Measurements from ENCODE around the gene LRRN4CL.
"Not testable (repeated sequence)": the region's sequence is repeated elsewhere in the genome, so short reads cannot be mapped to it uniquely, and the experiment has no call there.

LRRN4CL gene

DNA sequence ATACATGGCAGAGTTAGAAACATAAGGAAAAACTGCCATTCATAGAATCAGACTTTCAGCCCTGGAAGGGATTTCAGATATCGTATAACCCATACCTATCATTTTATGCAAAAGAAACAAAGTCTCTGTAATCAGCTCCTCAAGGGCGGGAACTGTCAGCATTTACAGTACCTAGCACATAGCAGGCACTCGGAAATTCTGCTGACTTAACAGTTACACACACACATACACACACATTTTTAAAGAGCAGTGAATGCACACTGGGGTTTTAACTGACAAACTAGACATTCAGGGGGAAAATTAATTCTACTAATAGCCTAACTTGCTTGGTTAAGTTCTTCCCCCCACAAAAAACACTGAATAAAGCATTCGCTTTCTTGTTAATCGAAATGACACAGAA lies 26.9 kb upstream of the LRRN4CL start:
- H3K36me3 Mint-ChIP-seq: peaks cover 77% of the 10 kb centered on the region
- ATAC-seq: no peak
- H3K27me3 Mint-ChIP-seq: no peaks in the 10 kb centered on the region
- no peak overlapping the region for H3K27ac Mint-ChIP-seq
- H3K4me3 Mint-ChIP-seq: no peak overlapping the region
- peaks cover 25% of the 10 kb centered on the region for H3K4me1 Mint-ChIP-seq
- no peaks in the 10 kb centered on the region for H3K9me3 Mint-ChIP-seq

DNA sequence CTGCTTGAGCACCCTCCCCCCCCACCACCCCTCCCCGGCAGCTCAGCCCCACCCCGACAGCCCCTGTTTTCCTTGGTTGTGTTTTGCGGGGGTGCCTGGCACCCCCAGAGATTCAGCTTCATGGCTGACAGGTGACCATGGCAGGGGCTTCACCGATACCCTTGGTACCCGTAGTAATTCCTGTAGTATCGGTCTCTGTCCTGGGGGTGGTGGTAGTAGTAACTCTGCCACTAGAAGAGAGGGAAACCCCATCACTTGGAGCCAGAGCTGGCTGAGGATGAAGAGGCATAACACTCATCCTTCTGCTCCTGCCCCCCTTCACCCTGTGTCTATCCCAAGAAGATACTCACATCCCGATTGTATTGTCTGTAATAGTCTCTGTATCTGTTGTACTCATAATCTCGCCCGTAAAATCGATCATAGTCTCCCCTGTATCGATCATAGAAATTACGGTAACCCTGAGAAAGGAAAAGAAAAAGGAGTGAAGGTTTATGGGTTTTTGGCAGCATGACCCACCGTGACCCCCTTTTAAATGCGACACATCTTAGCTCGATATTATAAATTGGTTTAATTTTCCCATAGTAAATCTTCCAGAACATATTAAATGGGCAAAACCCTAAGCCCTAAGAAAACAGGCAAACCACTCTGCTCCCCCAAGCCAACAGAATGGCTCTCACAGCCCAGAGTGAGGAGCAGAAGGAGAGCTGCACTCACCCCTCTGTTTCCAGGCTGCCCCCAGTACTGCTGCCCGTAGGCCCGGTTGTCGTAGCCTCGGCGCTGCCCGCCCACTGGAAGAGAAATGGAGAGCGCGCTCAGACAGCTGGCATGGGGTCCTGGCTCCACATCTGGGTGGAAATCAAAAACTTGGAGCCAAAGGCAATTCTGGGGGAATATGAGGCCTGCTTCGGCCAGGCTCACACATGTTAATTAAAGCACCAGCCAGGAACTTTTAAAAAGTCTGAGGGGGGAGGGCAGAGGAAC lies 26.1 kb upstream of the LRRN4CL start:
- Mint-ChIP-seq H3K4me3 (no peak overlapping the region), H3K9me3 (no peaks in the 10 kb centered on the region), H3K4me1 (peaks cover 27% of the 10 kb centered on the region), H3K27ac (peak overlapping the region; percentile 75), H3K36me3 (peaks cover 76% of the 10 kb centered on the region), H3K27me3 (no peaks in the 10 kb centered on the region)
- no peak for ATAC-seq

DNA sequence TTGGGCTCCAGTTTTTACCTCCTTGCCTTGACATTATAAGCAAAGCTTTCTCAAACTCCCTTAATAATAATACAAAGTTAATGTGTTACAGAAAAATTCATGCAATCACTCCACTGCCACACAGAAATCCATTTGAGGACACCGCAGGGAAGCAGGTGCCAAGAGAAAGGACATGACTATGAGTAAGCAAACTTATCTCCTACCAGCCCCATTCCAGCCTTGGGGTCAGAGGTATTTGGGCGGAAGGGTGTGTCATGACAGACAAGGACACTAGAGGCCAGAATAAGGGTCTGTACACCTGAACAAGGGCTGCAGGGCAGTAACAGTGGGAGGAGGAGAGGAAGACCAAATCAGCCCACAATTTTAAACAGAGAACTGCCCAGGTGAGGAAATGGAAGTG lies 24.0 kb upstream of the LRRN4CL start:
- no peaks in the 10 kb centered on the region for H3K9me3 Mint-ChIP-seq
- ATAC-seq: no peak

DNA sequence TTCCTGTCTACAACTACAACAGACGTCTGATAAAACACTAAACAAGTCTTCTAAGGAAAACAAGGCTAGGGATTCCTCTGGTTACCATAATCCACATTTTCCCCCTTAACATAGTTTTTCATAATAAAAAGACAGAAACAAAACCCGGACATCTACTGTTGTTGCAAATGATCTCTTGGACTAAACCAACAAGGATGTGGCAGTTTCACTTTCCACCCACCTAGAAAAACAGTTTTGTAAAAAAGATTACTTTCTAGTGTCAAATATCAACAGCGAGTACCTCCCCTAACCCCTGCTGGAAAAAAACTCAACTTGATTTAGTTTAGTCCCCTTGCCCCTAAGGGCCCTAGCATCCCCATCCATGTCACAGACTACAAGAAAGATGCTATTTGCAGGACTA lies 23.5 kb upstream of the LRRN4CL start:
- no peak for ATAC-seq
- Mint-ChIP-seq H3K27me3 (no peaks in the 10 kb centered on the region), H3K36me3 (peaks cover 63% of the 10 kb centered on the region), H3K4me3 (no peak overlapping the region), H3K4me1 (peaks cover 47% of the 10 kb centered on the region), H3K27ac (peak overlapping the region; percentile 75), H3K9me3 (no peaks in the 10 kb centered on the region)

More for the DNA sequence above, 24.0 kb upstream of the LRRN4CL start:
- Mint-ChIP-seq H3K4me3 (no peak overlapping the region), H3K4me1 (peaks cover 42% of the 10 kb centered on the region), H3K36me3 (peaks cover 67% of the 10 kb centered on the region), H3K27me3 (no peaks in the 10 kb centered on the region), H3K27ac (peak overlapping the region; percentile 75)

DNA sequence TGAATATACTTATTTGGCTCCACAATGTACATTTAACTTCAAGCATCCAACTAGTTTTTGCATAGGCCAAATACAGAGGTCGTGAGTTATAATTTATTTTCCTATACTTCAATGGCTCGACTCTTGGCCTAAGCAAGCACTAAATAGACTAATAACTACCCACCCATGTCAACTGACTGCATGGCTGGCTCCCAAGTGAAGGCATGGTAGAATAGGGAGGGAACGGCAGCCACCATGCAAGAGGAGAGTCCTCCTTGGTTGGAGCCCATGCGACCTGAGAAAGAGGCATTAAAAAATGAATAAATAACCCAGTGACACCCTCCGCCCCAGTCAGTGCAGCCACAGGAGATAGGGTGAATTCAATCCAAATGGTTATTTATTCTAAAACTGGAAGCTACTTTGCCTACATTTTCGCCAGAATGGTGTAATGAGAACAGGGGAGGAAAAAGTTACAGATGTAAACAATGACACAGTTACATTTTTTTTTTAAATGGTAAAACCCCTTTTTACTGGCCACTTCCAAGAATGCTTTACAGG lies 23.0 kb upstream of the LRRN4CL start:
- Mint-ChIP-seq H3K27ac (peak overlapping the region; percentile 75), H3K9me3 (no peaks in the 10 kb centered on the region), H3K4me3 (no peak overlapping the region), H3K36me3 (peaks cover 58% of the 10 kb centered on the region), H3K4me1 (peaks cover 52% of the 10 kb centered on the region), H3K27me3 (no peaks in the 10 kb centered on the region)
- no peak for ATAC-seq

DNA sequence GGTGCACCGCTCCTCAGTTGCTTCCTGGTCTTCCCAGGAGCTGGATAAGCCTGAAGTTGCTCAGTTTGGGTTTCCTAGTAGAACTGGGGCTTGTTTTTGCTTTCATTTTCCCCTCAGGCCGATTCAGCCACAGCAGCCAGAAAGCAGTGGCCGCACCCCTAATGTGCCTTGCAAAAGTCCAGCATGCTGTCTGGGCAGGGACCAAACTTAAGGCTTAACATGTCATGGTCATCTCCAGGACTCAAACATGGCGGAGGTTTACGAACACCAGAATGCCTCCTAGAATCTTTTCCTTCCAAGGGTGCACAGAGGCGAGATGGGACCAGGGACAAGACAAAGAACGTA lies 20.6 kb upstream of the LRRN4CL start:
- ATAC-seq: no peak
- Mint-ChIP-seq H3K27ac (peak overlapping the region; percentile 90), H3K4me3 (peak overlapping the region; percentile 93), H3K9me3 (no peaks in the 10 kb centered on the region), H3K4me1 (peaks cover 69% of the 10 kb centered on the region), H3K36me3 (peaks cover 42% of the 10 kb centered on the region), H3K27me3 (no peaks in the 10 kb centered on the region)

DNA sequence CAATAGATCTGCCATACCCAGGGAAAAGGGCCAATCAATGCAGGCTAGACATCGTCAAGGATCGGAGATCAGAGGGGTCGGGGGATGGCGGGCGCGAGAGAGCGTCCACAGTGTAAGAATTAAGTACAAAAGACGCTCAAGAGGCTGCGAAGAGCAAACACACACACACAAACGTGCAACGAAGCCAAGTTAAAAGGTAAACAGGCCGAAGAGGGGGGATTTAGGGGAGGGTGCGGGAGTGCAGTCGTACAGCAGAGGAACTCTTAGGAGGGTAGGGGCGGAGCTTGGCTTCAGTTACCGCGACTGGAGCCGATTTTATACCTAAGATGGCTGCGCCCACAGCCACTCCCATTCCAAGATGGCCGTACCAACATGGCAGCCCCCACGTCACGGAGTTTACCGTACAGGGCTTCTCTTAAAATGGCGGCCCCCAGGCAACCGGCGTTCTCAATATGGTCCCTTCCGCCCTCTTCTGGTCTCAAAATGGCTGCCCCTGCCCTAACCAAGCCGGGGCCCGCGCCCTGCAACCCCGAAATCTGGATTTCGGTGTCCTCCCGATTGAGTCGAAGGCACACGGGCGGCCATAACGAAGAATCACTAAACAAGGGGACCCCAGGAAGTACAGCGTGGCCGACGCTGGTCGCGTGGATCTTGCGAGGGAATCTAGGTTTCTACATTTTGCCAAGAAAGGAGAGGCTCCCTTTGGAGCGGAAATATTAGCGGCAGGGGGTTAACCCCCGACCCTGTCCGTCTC lies 20.1 kb upstream of the LRRN4CL start:
- H3K4me3 Mint-ChIP-seq: peak overlapping the region; percentile 93
- H3K36me3 Mint-ChIP-seq: peaks cover 36% of the 10 kb centered on the region
- no peaks in the 10 kb centered on the region for H3K27me3 Mint-ChIP-seq
- peak; percentile 92 for ATAC-seq
- H3K27ac Mint-ChIP-seq: peak overlapping the region; percentile 90
- no peaks in the 10 kb centered on the region for H3K9me3 Mint-ChIP-seq
- H3K4me1 Mint-ChIP-seq: peaks cover 69% of the 10 kb centered on the region

DNA sequence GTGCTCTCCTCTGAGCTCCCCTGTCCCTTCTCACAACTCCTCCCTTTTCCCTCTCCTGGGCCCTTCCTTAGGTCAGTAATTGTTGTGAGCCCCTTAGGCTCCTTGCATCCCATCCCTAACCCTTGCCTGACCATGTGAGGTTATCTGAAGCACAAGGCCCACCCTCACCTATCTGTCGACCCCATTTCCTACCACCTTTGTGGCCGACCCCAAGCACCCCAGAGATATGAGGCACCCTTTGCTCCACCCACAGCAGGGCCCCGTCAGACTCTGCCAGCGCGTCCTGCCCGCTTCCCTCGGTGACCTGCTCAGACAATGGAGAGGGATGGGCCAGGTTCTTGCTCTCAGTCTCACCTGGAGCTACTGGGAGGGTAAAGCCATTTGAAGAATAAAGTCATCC lies 19.5 kb upstream of the LRRN4CL start:
- Mint-ChIP-seq H3K4me3 (peak overlapping the region; percentile 93), H3K27ac (peak overlapping the region; percentile 90), H3K4me1 (peaks cover 69% of the 10 kb centered on the region), H3K9me3 (no peaks in the 10 kb centered on the region), H3K27me3 (no peaks in the 10 kb centered on the region), H3K36me3 (peaks cover 31% of the 10 kb centered on the region)
- peak; percentile 3 for ATAC-seq

DNA sequence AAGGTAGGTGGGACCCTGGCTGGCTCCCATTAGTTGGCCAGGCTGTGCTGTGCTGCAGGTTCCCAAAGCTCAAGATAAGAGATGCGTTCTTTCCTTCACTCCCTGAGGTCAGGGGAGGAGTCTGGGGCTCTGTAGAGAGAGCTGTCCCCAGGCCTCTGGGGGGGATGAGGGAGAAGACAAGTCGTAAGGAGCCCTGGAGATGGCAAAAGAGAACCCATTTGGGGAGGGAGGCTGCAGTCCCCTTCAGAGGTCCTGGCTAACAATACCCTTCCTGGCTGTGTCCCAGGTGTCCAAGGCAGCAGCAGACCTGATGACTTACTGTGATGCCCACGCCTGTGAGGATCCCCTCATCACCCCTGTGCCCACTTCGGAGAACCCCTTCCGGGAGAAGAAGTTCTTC lies 19.1 kb upstream of the LRRN4CL start:
- H3K4me1 Mint-ChIP-seq: peaks cover 65% of the 10 kb centered on the region
- H3K4me3 Mint-ChIP-seq: peak overlapping the region; percentile 93
- H3K27me3 Mint-ChIP-seq: no peaks in the 10 kb centered on the region
- ATAC-seq: no peak
- H3K27ac Mint-ChIP-seq: peak overlapping the region; percentile 90
- H3K36me3 Mint-ChIP-seq: peaks cover 27% of the 10 kb centered on the region
- no peaks in the 10 kb centered on the region for H3K9me3 Mint-ChIP-seq

DNA sequence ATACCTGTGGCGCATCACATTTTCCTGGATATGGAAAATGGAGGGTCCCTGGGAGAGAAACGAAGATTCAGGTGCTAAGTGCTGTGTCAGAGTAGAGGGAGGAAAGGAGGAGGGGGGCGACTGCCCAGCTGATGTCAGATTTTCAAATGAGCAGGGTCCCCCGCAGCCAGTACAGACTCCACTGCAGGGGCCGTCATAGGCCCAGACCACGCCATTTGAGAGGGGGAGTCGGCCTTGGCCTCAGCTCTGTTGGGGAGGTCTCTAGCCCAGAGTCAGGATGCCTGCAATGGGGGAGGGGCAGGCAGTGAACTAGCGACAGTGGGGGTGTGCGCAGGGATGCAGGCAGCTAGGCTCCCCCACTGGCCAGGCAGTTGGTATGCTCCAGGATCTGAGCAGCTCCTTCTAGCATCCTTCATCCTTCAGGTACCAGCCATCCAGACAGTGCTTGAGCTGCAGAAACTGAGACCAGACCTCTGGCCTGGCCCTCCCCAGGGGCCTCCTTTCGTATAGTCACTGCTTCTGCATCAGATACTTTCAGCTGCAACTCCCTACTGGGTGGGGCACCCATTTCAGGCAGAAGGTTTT lies 18.0 kb upstream of the LRRN4CL start, which contains the start of the genes BSCL2 and GNG3:
Gene BSCL2 (minus strand): TSS at position 148 of the 585 bp plus-strand sequence. CDS start 229 bp downstream, outside the sequence.
Gene GNG3 (plus strand): TSS at position 400 of the 585 bp plus-strand sequence. CDS start 620 bp downstream, outside the sequence.
- H3K9me3 Mint-ChIP-seq: no peaks in the 10 kb centered on the region
- ATAC-seq: no peak
- peaks cover 22% of the 10 kb centered on the region for H3K36me3 Mint-ChIP-seq
- no peaks in the 10 kb centered on the region for H3K27me3 Mint-ChIP-seq
- H3K4me1 Mint-ChIP-seq: peaks cover 57% of the 10 kb centered on the region
- H3K4me3 Mint-ChIP-seq: peak within 1 kb of the TSS; percentile 98
- H3K27ac Mint-ChIP-seq: peak within 1 kb of the TSS; percentile 90

DNA sequence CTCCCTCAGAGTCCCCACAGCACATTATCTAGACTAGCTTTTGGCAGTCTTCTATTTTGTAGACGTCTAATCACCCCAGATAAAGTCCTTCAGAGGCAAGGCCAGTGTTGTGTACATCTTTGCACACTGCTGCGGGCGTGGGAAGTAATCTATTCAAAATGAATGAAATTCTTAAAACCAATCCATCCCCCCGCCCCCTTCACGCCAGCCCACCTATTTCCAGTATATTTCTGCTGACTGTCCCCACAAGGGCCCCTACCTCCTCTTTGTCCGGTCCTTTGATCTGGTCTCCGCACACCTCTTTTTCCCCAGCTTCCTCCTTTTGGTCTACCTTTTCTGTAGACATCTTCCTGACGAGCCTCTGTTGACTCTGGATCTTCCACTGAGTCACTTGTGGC lies 17.5 kb upstream of the LRRN4CL start:
- no peak for ATAC-seq
- H3K27me3 Mint-ChIP-seq: no peaks in the 10 kb centered on the region
- H3K36me3 Mint-ChIP-seq: peaks cover 23% of the 10 kb centered on the region
- H3K9me3 Mint-ChIP-seq: no peaks in the 10 kb centered on the region
- peak overlapping the region; percentile 98 for H3K4me3 Mint-ChIP-seq
- H3K27ac Mint-ChIP-seq: peak overlapping the region; percentile 86
- H3K4me1 Mint-ChIP-seq: peaks cover 56% of the 10 kb centered on the region

DNA sequence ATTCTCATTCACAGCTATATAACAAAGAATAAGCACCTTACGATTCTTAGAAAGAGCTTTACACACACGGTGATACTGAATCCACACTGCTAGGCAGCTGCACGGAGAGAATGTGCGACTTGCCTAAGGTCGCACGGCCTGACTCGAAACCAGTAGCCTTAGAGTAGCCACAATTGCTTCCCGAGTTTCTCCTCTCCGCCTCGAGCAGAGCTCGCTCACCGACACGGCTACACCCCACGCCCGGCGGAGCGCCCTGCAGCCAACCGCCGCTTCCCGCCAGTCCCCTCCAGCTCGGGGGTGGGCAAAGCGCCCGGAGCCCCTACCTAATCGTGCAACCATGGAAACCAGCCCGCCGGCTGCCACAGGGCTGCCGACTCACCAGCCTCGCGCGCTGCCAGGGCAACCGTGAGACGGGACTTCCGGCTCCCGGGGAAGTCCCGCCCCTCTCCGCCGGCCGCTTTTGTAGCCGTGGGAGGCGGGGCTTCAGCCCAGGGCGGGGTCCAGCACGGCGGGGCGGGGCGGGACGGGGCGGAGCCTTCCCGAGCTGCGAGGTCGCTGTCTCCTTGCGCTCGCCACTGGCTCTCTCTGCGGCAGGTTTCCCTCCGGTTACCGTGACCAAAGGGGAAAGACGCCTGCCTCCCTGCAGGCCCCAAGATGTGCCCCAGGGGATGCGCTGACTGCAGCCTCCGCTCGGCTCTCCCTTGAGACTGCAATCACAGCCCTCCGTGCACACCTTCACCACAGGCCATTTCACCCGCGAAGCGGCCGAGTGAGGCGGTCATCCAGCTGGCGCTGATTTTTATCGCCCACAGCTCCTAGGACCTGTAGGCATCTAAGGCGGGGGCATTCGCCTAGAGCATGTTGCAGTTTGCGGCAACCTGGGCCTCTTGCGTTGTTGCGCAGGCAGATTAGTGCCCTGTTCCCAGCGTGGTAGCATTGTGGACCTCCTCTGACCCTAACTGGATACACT lies 16.8 kb upstream of the LRRN4CL start:
- peak; percentile 89 for ATAC-seq
- H3K27ac Mint-ChIP-seq: peak overlapping the region; percentile 86
- H3K4me1 Mint-ChIP-seq: peaks cover 56% of the 10 kb centered on the region
- no peaks in the 10 kb centered on the region for H3K27me3 Mint-ChIP-seq
- H3K9me3 Mint-ChIP-seq: no peaks in the 10 kb centered on the region
- peak overlapping the region; percentile 98 for H3K4me3 Mint-ChIP-seq
- H3K36me3 Mint-ChIP-seq: peaks cover 25% of the 10 kb centered on the region

DNA sequence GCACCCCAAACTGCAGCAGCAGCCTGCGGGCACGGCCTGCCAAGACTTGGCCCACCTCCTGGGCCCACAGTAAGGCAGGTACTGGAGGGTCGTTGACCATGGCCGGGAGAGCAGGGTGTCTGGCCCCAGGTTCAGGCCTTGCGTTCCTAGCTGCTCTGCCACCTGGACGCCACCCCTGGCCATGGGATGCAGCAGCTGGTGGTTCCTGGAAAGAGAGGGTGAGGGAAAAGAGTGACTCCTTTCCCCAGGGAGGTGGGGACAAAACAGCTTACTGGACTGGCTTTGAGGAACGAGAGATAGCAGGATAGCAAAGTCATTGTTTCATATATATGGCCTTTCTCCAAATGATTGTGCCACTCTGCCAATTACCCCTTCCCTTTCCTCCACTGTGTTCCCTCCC lies 16.1 kb upstream of the LRRN4CL start:
- H3K27ac Mint-ChIP-seq: peak overlapping the region; percentile 86
- peak overlapping the region; percentile 98 for H3K4me3 Mint-ChIP-seq
- no peaks in the 10 kb centered on the region for H3K9me3 Mint-ChIP-seq
- H3K36me3 Mint-ChIP-seq: peaks cover 21% of the 10 kb centered on the region
- H3K4me1 Mint-ChIP-seq: peaks cover 54% of the 10 kb centered on the region
- H3K27me3 Mint-ChIP-seq: no peaks in the 10 kb centered on the region
- no peak for ATAC-seq

DNA sequence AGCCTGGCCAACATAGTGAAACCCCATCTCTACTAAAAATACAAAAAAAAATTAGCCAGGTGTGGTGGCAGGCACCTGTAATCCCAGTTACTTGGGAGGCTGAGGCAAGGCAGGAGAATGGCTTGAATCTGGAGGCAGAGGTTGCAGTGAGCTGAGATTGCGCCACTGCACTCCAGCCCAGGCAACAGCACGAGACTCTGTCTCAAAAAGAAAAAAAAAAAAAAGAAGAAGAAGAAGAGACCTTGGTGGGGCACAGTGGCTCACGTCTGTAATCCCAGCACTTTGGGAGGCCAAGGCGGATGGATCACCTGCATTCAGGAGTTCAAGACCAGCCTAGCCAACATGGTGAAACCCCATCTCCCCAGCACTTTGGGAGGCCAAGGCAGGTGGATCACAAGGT lies 14.6 kb upstream of the LRRN4CL start:
- H3K4me3 Mint-ChIP-seq, H3K27ac Mint-ChIP-seq, ATAC-seq, H3K27me3 Mint-ChIP-seq, H3K9me3 Mint-ChIP-seq: not testable (repeated sequence)
- Mint-ChIP-seq H3K36me3 (peaks cover 16% of the 10 kb centered on the region), H3K4me1 (peaks cover 45% of the 10 kb centered on the region)
